Nephron (organoid): ENCODE results near the gene CYP26C1.

Experiments used
- H3K27ac Mint-ChIP-seq, 3 experiments: 2 replicates each; pipeline ENCODE4 v1.8.0; 2020; ENCODE audit warnings: mixed read lengths in 3 of 3, mild to moderate bottlenecking in 2 of 3, moderate library complexity in 1 of 3
- H3K27me3 Mint-ChIP-seq: 2 replicates; pipeline ENCODE4 v1.8.0; 2021; ENCODE audit warnings: low read depth, mild to moderate bottlenecking, moderate library complexity, mixed read lengths
- H3K36me3 Mint-ChIP-seq: 2 replicates; pipeline ENCODE4 v1.8.0; 2020; ENCODE audit warnings: low read depth, mixed read lengths
- H3K4me1 Mint-ChIP-seq: 2 replicates; pipeline ENCODE4 v1.8.0; 2020; ENCODE audit warnings: mixed read lengths
- H3K4me3 Mint-ChIP-seq, 3 experiments: 2 replicates each; pipeline ENCODE4 v1.8.0; 2020; ENCODE audit warnings: mild to moderate bottlenecking in 3 of 3, mixed read lengths in 3 of 3, moderate library complexity in 2 of 3
- H3K9me3 Mint-ChIP-seq: 2 replicates; pipeline ENCODE4 v1.8.0; 2020; ENCODE audit warnings: mixed read lengths
- TF ChIP-seq, protein P1 (sequence below), 3 experiments: fragments of 200-600 bp; sonication (generic); IDR thresholded peaks; one replicate each; pipeline ENCODE4 v1.5.0; 2021; ENCODE audit warnings: antibody characterized with exemption in 3 of 3; ENCODE audit not compliant: unreplicated experiment in 3 of 3

The CYP26C1 gene

GRCh38 chr10:93066544-93066913, 5.9 kb downstream of the CYP26C1 start:
- H3K27ac Mint-ChIP-seq = no peak overlapping the region
- H3K4me1 Mint-ChIP-seq = peaks cover 18% of the 10 kb centered on the region
- TF ChIP-seq, protein P1, sequence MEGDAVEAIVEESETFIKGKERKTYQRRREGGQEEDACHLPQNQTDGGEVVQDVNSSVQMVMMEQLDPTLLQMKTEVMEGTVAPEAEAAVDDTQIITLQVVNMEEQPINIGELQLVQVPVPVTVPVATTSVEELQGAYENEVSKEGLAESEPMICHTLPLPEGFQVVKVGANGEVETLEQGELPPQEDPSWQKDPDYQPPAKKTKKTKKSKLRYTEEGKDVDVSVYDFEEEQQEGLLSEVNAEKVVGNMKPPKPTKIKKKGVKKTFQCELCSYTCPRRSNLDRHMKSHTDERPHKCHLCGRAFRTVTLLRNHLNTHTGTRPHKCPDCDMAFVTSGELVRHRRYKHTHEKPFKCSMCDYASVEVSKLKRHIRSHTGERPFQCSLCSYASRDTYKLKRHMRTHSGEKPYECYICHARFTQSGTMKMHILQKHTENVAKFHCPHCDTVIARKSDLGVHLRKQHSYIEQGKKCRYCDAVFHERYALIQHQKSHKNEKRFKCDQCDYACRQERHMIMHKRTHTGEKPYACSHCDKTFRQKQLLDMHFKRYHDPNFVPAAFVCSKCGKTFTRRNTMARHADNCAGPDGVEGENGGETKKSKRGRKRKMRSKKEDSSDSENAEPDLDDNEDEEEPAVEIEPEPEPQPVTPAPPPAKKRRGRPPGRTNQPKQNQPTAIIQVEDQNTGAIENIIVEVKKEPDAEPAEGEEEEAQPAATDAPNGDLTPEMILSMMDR (IDR thresholded peaks at IDR 0.05; ENCODE audit: unreplicated experiment in 3 of 3) = no peak
- H3K36me3 Mint-ChIP-seq = peaks cover 4% of the 10 kb centered on the region
- H3K27me3 Mint-ChIP-seq = peaks cover 97% of the 10 kb centered on the region
- H3K9me3 Mint-ChIP-seq = no peaks in the 10 kb centered on the region
- peak overlapping the region in 2 of 3 experiments; percentile 40 to 54 for H3K4me3 Mint-ChIP-seq

- no peaks in the 10 kb centered on the region for H3K9me3 Mint-ChIP-seq
- no peak overlapping the region for H3K27ac Mint-ChIP-seq
- H3K4me1 Mint-ChIP-seq = peaks cover 25% of the 10 kb centered on the region
- H3K4me3 Mint-ChIP-seq = peak overlapping the region; percentile 63 to 75 (median 70)
- peaks cover 97% of the 10 kb centered on the region for H3K27me3 Mint-ChIP-seq
- peaks cover 4% of the 10 kb centered on the region for H3K36me3 Mint-ChIP-seq
- TF ChIP-seq, protein P1 (IDR thresholded peaks at IDR 0.05; ENCODE audit: unreplicated experiment in 3 of 3) = no peak
Measured at GRCh38 chr10:93067443-93068365, 7.1 kb downstream of the CYP26C1 start.

DNA sequence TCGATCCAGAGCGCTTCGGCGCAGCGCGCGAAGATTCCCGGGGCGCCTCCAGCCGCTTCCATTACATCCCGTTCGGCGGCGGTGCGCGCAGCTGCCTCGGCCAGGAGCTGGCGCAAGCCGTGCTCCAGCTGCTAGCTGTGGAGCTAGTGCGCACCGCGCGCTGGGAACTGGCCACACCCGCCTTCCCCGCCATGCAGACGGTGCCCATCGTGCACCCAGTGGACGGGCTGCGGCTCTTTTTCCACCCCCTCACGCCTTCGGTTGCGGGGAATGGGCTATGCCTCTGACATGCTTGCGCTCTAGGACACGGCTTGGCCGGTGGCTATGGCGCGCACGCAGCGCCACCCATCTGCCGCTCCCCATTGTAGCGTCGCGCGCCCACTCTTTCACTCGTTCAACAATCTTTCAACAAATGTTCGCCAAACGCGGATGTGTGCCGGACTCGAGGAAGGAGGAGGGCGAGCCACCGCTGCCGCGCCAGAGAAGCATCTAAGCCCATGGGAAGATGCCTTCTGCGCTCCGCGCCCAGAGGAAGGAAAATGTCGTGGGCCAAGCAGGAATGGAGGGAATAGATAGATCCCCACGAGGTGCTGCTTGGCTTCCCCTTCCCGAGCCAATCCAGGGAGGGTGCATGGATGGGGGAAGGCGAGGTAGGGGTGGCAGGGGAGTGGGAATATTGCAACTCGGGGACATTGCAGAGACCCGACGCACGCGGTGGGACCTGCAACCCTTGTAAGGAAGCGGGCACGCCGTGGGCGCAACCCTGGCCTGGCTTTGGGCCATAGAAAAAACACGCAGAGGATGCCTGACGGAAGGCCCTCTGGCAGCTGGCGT, 8.0 kb downstream of the CYP26C1 start:
- no peak overlapping the region for H3K27ac Mint-ChIP-seq
- peak overlapping the region; percentile 63 to 75 (median 70) for H3K4me3 Mint-ChIP-seq
- TF ChIP-seq, protein P1 (IDR thresholded peaks at IDR 0.05; ENCODE audit: unreplicated experiment in 3 of 3) = no peak
- H3K36me3 Mint-ChIP-seq = peaks cover 1% of the 10 kb centered on the region
- no peaks in the 10 kb centered on the region for H3K9me3 Mint-ChIP-seq
- peaks cover 98% of the 10 kb centered on the region for H3K27me3 Mint-ChIP-seq
- peaks cover 25% of the 10 kb centered on the region for H3K4me1 Mint-ChIP-seq

- H3K4me3 Mint-ChIP-seq = peak overlapping the region in 2 of 3 experiments; percentile 7 to 40
- H3K36me3 Mint-ChIP-seq = no peaks in the 10 kb centered on the region
- peaks cover 98% of the 10 kb centered on the region for H3K27me3 Mint-ChIP-seq
Measured at GRCh38 chr10:93069245-93069561, 8.6 kb downstream of the CYP26C1 start.

DNA sequence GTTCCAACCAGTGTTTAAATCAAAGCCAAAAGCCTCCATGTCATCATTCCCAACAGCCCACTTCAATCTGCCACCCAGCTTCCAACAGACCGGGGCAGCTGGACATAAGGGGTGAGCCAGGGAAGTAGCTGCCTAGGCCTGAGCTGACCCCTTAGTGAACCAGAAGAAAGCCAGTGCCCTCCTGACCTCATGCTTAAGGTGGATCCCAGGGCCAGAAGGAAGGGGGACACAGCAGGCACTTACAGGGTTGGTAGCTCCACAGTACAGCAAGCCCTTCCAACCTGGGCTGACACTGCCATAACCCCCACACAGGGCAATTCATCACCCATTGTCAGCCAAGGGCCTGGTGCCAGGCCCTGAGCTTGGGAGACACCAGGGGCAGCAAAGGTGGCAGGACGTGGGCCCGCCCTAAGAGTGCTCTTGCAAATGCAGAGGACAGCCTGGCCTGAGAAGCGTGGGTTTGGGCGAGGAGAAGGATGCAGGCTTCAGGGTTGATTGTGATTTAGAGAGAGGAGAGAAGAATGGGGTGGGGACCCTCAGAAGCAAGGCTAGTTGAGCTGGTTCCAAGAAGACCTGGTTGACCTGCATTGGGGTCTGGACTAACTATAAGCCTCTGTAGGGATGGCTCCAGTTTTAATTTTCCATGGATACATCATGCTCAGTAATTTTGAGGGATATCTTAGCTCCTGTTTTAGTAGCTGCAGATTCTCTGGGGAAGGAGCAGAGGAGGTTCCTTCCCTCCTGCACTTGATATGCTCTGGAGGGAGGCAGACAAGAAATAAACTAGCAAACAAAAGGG, 10.0 kb downstream of the CYP26C1 start:
- Mint-ChIP-seq H3K4me3 (peak overlapping the region; percentile 65 to 68 (median 67)), H3K36me3 (no peaks in the 10 kb centered on the region), H3K4me1 (peaks cover 31% of the 10 kb centered on the region), H3K9me3 (no peaks in the 10 kb centered on the region), H3K27ac (no peak overlapping the region), H3K27me3 (peaks cover 98% of the 10 kb centered on the region)
- TF ChIP-seq, protein P1 (IDR thresholded peaks at IDR 0.05; ENCODE audit: unreplicated experiment in 3 of 3) = no peak

More at GRCh38 chr10:93069245-93069561, 8.6 kb downstream of the CYP26C1 start:
- TF ChIP-seq, protein P1 (IDR thresholded peaks at IDR 0.05; ENCODE audit: unreplicated experiment in 3 of 3) = no peak
- H3K9me3 Mint-ChIP-seq = no peaks in the 10 kb centered on the region
- H3K4me1 Mint-ChIP-seq = peaks cover 26% of the 10 kb centered on the region
- H3K27ac Mint-ChIP-seq = no peak overlapping the region
